Measurements from ENCODE around the gene CREG2.

DNA sequence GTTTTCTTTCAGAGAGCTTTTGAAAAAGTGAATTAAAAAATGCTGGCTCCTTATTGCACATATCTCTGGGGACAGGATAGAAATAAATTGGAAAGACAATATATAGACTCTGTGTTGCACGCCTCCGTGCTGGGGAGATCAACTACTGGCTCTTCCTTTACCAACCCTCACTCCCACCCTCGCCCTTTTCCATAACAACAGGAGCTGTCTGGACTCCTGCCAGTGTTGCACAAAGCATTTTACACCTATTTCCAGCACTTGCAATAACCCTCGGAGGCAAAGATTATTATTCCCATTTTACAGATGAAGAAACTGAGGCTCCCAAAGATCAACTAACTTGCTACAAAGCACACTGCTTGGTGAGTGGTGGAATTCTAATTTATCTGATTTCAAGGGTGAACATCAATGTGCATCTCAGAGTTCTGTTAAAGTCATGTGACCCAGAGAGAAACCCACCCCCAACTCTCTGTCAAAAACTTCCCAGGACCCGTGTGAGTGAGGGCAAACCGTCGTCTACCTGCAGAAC, 4.2 kb downstream of the CREG2 start:
- TF ChIP-seq ZNF70 (CRISPR knock-in tag; IDR thresholded peaks at IDR 0.05) (no peak), SNAI2 (CRISPR knock-in tag; IDR thresholded peaks at IDR 0.05) (no peak), TCF4 (CRISPR knock-in tag; IDR thresholded peaks at IDR 0.05; ENCODE audit: borderline replicate concordance) (no peak), ISL1 (CRISPR knock-in tag; IDR thresholded peaks at IDR 0.05) (no peak), ZFP3 (CRISPR knock-in tag; IDR thresholded peaks at IDR 0.05) (no peak), BACH2 (CRISPR knock-in tag; IDR thresholded peaks at IDR 0.05; ENCODE audit: borderline replicate concordance) (no peak), ZC3H10 (CRISPR knock-in tag; IDR thresholded peaks at IDR 0.05) (no peak), CSDC2 (CRISPR knock-in tag; IDR thresholded peaks at IDR 0.05) (no peak), RARB (CRISPR knock-in tag; IDR thresholded peaks at IDR 0.05) (no peak)
- TF ChIP-seq, protein P1, sequence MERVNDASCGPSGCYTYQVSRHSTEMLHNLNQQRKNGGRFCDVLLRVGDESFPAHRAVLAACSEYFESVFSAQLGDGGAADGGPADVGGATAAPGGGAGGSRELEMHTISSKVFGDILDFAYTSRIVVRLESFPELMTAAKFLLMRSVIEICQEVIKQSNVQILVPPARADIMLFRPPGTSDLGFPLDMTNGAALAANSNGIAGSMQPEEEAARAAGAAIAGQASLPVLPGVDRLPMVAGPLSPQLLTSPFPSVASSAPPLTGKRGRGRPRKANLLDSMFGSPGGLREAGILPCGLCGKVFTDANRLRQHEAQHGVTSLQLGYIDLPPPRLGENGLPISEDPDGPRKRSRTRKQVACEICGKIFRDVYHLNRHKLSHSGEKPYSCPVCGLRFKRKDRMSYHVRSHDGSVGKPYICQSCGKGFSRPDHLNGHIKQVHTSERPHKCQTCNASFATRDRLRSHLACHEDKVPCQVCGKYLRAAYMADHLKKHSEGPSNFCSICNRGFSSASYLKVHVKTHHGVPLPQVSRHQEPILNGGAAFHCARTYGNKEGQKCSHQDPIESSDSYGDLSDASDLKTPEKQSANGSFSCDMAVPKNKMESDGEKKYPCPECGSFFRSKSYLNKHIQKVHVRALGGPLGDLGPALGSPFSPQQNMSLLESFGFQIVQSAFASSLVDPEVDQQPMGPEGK (CRISPR knock-in tag; IDR thresholded peaks at IDR 0.05; ENCODE audit: borderline replicate concordance), result no peak
- TF ChIP-seq, protein P2, sequence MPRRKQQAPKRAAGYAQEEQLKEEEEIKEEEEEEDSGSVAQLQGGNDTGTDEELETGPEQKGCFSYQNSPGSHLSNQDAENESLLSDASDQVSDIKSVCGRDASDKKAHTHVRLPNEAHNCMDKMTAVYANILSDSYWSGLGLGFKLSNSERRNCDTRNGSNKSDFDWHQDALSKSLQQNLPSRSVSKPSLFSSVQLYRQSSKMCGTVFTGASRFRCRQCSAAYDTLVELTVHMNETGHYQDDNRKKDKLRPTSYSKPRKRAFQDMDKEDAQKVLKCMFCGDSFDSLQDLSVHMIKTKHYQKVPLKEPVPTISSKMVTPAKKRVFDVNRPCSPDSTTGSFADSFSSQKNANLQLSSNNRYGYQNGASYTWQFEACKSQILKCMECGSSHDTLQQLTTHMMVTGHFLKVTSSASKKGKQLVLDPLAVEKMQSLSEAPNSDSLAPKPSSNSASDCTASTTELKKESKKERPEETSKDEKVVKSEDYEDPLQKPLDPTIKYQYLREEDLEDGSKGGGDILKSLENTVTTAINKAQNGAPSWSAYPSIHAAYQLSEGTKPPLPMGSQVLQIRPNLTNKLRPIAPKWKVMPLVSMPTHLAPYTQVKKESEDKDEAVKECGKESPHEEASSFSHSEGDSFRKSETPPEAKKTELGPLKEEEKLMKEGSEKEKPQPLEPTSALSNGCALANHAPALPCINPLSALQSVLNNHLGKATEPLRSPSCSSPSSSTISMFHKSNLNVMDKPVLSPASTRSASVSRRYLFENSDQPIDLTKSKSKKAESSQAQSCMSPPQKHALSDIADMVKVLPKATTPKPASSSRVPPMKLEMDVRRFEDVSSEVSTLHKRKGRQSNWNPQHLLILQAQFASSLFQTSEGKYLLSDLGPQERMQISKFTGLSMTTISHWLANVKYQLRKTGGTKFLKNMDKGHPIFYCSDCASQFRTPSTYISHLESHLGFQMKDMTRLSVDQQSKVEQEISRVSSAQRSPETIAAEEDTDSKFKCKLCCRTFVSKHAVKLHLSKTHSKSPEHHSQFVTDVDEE (CRISPR knock-in tag; IDR thresholded peaks at IDR 0.05), result no peak
- TF ChIP-seq, protein P3, sequence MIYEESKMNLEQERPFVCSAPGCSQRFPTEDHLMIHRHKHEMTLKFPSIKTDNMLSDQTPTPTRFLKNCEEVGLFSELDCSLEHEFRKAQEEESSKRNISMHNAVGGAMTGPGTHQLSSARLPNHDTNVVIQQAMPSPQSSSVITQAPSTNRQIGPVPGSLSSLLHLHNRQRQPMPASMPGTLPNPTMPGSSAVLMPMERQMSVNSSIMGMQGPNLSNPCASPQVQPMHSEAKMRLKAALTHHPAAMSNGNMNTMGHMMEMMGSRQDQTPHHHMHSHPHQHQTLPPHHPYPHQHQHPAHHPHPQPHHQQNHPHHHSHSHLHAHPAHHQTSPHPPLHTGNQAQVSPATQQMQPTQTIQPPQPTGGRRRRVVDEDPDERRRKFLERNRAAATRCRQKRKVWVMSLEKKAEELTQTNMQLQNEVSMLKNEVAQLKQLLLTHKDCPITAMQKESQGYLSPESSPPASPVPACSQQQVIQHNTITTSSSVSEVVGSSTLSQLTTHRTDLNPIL (CRISPR knock-in tag; IDR thresholded peaks at IDR 0.05; ENCODE audit: low read depth), result no peak
- TF ChIP-seq, protein P4, sequence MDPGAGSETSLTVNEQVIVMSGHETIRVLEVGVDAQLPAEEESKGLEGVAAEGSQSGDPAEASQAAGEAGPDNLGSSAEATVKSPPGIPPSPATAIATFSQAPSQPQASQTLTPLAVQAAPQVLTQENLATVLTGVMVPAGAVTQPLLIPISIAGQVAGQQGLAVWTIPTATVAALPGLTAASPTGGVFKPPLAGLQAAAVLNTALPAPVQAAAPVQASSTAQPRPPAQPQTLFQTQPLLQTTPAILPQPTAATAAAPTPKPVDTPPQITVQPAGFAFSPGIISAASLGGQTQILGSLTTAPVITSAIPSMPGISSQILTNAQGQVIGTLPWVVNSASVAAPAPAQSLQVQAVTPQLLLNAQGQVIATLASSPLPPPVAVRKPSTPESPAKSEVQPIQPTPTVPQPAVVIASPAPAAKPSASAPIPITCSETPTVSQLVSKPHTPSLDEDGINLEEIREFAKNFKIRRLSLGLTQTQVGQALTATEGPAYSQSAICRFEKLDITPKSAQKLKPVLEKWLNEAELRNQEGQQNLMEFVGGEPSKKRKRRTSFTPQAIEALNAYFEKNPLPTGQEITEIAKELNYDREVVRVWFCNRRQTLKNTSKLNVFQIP (CRISPR knock-in tag; IDR thresholded peaks at IDR 0.05; ENCODE audit: borderline replicate concordance, low read depth), result no peak

Measured in SK-N-SH treated with all-trans-retinoic acid at 6 μM for 48 hours (cell line).